Right lobe of liver (tissue), 6 donors: ENCODE measurements around the gene CCSER1. TPM values are rescaled to one million over a fixed set of nuclear protein-coding genes. Genes with fewer than 3 reads are reported as not detected.

Experiments
- ATAC-seq, 4 donors: fragments of 200-7000 bp; cut with Tn5 transposase; one replicate each; pipeline ENCODE4 v1.9.1; 2020; ENCODE audit warnings: mild to moderate bottlenecking in 4 of 4, moderate library complexity in 4 of 4
- DNase-seq, 3 donors: peaks; one replicate each; pipeline ENCODE4 v3.0.0-alpha.2; 2020
- H3K27ac ChIP-seq, 3 donors: fragments of 200-600 bp; one replicate each; pipeline ENCODE4 v1.8.0; 2022
- H3K27me3 ChIP-seq, 2 donors: fragments of 200-600 bp; one replicate each; pipeline ENCODE4 v1.8.0; 2022
- H3K36me3 ChIP-seq, 4 donors: fragments of 200-600 bp; sonication (generic) in 1 of 4; one replicate each; pipeline versions ENCODE4 v1.5.1 to v1.8.0; 2017 to 2022; ENCODE audit warnings: control low read depth in 1 of 4
- H3K4me1 ChIP-seq, 4 donors: fragments of 200-600 bp; sonication (generic) in 1 of 4; one replicate each; pipeline versions ENCODE4 v1.5.1 to v1.8.0; 2017 to 2022; ENCODE audit warnings: control low read depth in 1 of 4
- H3K4me3 ChIP-seq, 3 donors: fragments of 200-600 bp; one replicate each; pipeline ENCODE4 v1.8.0; 2022
- H3K9me3 ChIP-seq, 4 donors: fragments of 200-600 bp; sonication (generic) in 1 of 4; one replicate each; pipeline versions ENCODE4 v1.5.1 to v1.8.0; 2017 to 2022; ENCODE audit warnings: control low read depth in 1 of 4
- POLR2A ChIP-seq: fragments of 450-650 bp; IDR thresholded peaks from one replicate; pipeline ENCODE4 v1.6.1; 2017; ENCODE audit warnings: antibody characterized with exemption, mild to moderate bottlenecking
- WGBS: methylation state at CpG from one replicate; pipeline ENCODE4 v1.1.6; 2018; ENCODE audit warnings: low coverage, low lambda C conversion rate; ENCODE audit not compliant: insufficient coverage; ENCODE audit errors: missing lambda C conversion rate; 5-methylcytosine and 5-hydroxymethylcytosine counted together
- intact Hi-C, 2 donors: fragments of 100-400 bp; cut with DNase I; formaldehyde crosslinking; loops; one replicate each; pipeline versions ENCODE4 v1.11.2 to v1.14.1; 2022
- total RNA-seq, 6 experiments: library from RNA; depleted of rRNA in 2 of 6; stranded (reverse); fragments of >200 nt in 2 of 6; fragmentation: NEBNext Ultra II Directional in 3 of 6; extraction: Animal tissue kit (Norgen Biotek cat#: 25700) in 3 of 6; gene quantifications; one replicate each; pipeline versions ENCODE4 v1.1.0 to v1.2.4, GENCODE V29; 2016 to 2023
- TF ChIP-seq, protein P1 (sequence below), 4 donors: fragments of 200-600 bp in 3 of 4; fragments of 450-650 bp in 1 of 4; IDR thresholded peaks; one replicate each; pipeline versions ENCODE4 v1.5.1 to v1.8.0; 2016 to 2022; ENCODE audit warnings: antibody characterized with exemption in 4 of 4, mild to moderate bottlenecking in 2 of 4
- donor health status: DM: no; HTN: yes; CAD: no.
- donor health status: DM: no; HTN: no; CAD: no.
- donor health status: DM: no; HTN: no; CAD: no.
- donor health status: DM: no; HTN: yes; CAD: no.
- donor health status: DM: no; HTN: yes; CAD: no.

Gene CCSER1
- total RNA-seq, 6 experiments from 2014 or later: 0.15 to 1.00 (median 0.65) TPM

- no peaks in the 10 kb centered on the region for H3K36me3 ChIP-seq
- no peaks in the 10 kb centered on the region for H3K4me1 ChIP-seq
- no peaks in the 10 kb centered on the region for H3K27me3 ChIP-seq
- no peak overlapping the region for H3K4me3 ChIP-seq
- ATAC-seq (no peak), DNase-seq (no peak)
- TF ChIP-seq POLR2A: no peak
- TF ChIP-seq, protein P1, sequence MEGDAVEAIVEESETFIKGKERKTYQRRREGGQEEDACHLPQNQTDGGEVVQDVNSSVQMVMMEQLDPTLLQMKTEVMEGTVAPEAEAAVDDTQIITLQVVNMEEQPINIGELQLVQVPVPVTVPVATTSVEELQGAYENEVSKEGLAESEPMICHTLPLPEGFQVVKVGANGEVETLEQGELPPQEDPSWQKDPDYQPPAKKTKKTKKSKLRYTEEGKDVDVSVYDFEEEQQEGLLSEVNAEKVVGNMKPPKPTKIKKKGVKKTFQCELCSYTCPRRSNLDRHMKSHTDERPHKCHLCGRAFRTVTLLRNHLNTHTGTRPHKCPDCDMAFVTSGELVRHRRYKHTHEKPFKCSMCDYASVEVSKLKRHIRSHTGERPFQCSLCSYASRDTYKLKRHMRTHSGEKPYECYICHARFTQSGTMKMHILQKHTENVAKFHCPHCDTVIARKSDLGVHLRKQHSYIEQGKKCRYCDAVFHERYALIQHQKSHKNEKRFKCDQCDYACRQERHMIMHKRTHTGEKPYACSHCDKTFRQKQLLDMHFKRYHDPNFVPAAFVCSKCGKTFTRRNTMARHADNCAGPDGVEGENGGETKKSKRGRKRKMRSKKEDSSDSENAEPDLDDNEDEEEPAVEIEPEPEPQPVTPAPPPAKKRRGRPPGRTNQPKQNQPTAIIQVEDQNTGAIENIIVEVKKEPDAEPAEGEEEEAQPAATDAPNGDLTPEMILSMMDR (IDR thresholded peaks at IDR 0.05): no peak
- H3K27ac ChIP-seq: no peak overlapping the region
- intact Hi-C loops: no loop called here
- H3K9me3 ChIP-seq: no peaks in the 10 kb centered on the region
These were observed 1450.7 kb downstream of the CCSER1 start for GRCh38 chr4:91577864-91578263.

DNA sequence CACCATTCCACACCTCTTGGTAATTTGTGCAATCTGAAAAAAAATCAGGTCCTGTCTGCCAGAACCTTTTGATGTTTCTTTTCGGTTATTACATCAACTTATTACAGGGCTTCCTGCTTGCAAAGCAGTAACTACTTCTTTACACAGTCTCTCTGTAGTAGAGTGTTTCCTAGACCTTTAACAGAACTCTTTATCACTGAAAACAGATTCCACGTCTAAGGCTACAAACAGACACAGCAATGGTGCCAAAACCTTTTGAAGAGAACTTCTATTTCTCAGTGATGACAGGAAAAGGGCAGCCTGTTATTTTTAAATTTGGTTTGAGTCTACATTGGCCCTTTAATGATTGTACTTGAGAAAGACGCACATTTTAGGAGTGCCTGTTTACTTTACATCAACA, 1463.1 kb downstream of the CCSER1 start:
- Histone ChIP-seq H3K9me3 (no peaks in the 10 kb centered on the region), H3K27ac (no peak overlapping the region), H3K27me3 (no peaks in the 10 kb centered on the region), H3K36me3 (no peaks in the 10 kb centered on the region), H3K4me3 (no peak overlapping the region), H3K4me1 (no peaks in the 10 kb centered on the region)
- intact Hi-C loops: no loop called here
- TF ChIP-seq POLR2A: no peak
- TF ChIP-seq, protein P1 (IDR thresholded peaks at IDR 0.05): no peak
- DNase-seq: no peak
- no peak for ATAC-seq
- WGBS: 24% methylated on average over 3 of the region's 3 CpGs

DNA sequence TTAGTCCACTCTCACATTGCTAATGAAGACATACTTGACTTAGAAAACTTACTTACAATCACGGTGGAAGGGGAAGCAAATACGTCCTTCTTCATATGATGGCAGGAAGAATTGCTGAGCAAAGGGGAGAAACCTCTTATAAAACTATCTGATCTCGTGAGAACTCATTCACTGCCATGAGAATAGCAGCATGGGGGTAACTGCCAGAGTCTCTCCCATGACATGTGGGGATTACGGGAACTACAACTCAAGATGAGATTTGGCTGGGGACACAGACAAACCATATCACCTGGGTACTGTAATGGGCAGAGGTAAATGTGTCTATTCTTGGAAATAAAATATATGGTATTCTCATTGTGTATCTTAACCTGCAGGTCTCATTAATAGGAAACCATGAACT, 1464.9 kb downstream of the CCSER1 start:
- ATAC-seq (no peak), DNase-seq (no peak)
- 46% methylated on average over 4 of the region's 4 CpGs for WGBS
- Histone ChIP-seq H3K9me3 (no peaks in the 10 kb centered on the region), H3K27me3 (no peaks in the 10 kb centered on the region), H3K36me3 (no peaks in the 10 kb centered on the region), H3K4me3 (no peak overlapping the region), H3K4me1 (no peaks in the 10 kb centered on the region), H3K27ac (no peak overlapping the region)
- TF ChIP-seq, protein P1 (IDR thresholded peaks at IDR 0.05): no peak
- TF ChIP-seq POLR2A: no peak
- intact Hi-C loops: no loop called here

DNA sequence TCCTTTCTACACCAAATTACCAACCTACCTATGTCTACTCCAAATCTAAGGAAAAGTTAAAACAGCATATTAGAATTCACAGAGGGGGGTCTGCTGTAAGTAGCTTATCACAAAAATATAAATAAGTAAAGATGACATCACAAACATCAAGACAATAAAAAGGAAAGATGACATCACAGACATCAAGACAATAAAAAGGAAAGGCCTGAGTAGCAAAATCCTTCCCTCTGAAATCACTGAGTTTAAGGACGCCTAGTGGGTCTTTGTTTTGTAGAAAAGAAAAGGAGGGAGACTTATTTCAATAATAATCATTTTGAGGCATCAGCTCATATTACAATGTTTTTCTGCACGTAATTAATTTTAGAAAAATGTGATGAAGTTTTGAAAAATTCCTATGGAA, 1469.5 kb downstream of the CCSER1 start:
- no peaks in the 10 kb centered on the region for H3K27me3 ChIP-seq
- no peak for ATAC-seq
- 21% methylated on average over 2 of the region's 2 CpGs for WGBS
- no peak overlapping the region for H3K27ac ChIP-seq
- H3K36me3 ChIP-seq: no peaks in the 10 kb centered on the region
- intact Hi-C loops: no loop called here
- no peak for TF ChIP-seq POLR2A
- TF ChIP-seq, protein P1 (IDR thresholded peaks at IDR 0.05): no peak
- no peak for DNase-seq
- no peaks in the 10 kb centered on the region for H3K9me3 ChIP-seq
- no peak overlapping the region for H3K4me3 ChIP-seq
- H3K4me1 ChIP-seq: no peaks in the 10 kb centered on the region

DNA sequence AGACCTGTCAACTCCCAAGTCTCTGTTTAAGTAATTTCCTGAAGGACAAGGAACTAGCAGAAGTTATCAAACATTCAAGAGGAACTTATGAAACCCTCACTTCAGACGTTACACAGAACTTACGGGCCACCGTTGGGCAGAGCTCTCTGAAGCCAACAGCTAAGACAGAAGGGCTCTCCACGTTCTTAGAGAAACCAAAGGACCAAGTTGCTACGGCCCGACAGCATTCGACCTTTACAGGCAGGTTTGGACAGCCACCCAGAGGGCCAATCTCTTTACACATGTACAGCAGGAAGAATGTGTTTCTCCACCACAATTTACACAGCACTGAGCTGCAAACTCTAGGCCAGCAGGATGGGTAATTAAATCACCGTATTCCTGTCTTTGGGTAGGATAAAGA, 1471.5 kb downstream of the CCSER1 start:
- ATAC-seq (no peak), DNase-seq (no peak)
- Histone ChIP-seq H3K27me3 (no peaks in the 10 kb centered on the region), H3K27ac (no peak overlapping the region), H3K4me1 (no peaks in the 10 kb centered on the region), H3K4me3 (no peak overlapping the region), H3K9me3 (no peaks in the 10 kb centered on the region), H3K36me3 (no peaks in the 10 kb centered on the region)
- TF ChIP-seq, protein P1 (IDR thresholded peaks at IDR 0.05): no peak
- TF ChIP-seq POLR2A: no peak
- WGBS: 51% methylated on average over 3 of the region's 8 CpGs
- intact Hi-C loops: no loop called here
